Activated naive CD8-positive, alpha-beta T cell treated with anti-CD3 and anti-CD28 coated beads, Interleukin-2, amount 50 U/mL, for 24 hours (primary cell): ENCODE measurements around the gene NR4A3.
"Not testable (repeated sequence)": the region's sequence is repeated elsewhere in the genome, so short reads cannot be mapped to it uniquely, and the experiment has no call there.

ENCODE experiments used
- ATAC-seq: fragments of 150-1000 bp; cut with Tn5 transposase; one replicate; pipeline ENCODE4 v1.10.0; 2021
- DNase-seq: peaks from one replicate; pipeline ENCODE4 v3.0.0; 2021
- H3K27ac Mint-ChIP-seq: one replicate; pipeline ENCODE4 v1.8.0; 2021; ENCODE audit warnings: mild to moderate bottlenecking, mixed read lengths
- H3K27me3 Mint-ChIP-seq: one replicate; pipeline ENCODE4 v1.8.0; 2021; ENCODE audit warnings: mixed read lengths
- H3K36me3 Mint-ChIP-seq: one replicate; pipeline ENCODE4 v1.8.0; 2021; ENCODE audit warnings: low read depth, mixed read lengths
- H3K4me1 Mint-ChIP-seq: one replicate; pipeline ENCODE4 v1.8.0; 2021; ENCODE audit warnings: mixed read lengths
- H3K4me3 Mint-ChIP-seq: one replicate; pipeline ENCODE4 v1.8.0; 2021; ENCODE audit warnings: mild to moderate bottlenecking, moderate library complexity, mixed read lengths
- H3K9me3 Mint-ChIP-seq: one replicate; pipeline ENCODE4 v1.8.0; 2021; ENCODE audit warnings: mixed read lengths

Gene NR4A3

DNA sequence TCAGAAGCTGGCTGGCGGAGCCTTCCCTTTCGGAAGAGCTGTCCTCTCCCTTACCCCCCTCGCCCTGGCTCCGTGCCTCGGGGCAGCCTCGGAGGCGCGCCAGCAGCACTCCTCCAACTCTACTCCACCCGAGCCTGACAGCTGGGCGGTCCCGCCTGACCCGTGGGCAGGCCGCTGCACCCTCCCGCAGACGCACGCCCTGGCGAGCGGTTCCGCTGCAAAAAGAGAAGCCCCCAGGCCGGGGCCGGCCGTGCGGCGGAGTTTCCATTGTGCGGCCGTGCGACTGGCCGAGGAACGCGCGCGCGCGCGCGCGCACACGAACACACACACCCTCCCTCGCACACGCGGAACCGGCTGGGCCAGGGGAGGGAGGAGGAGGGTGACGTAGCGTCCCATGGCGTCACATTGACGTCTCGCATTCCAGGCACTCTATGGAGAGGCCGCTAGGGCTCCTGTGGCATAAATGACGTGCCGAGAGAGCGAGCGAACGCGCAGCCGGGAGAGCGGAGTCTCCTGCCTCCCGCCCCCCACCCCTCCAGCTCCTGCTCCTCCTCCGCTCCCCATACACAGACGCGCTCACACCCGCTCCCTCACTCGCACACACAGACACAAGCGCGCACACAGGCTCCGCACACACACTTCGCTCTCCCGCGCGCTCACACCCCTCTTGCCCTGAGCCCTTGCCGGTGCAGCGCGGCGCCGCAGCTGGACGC lies at the start of gene NR4A3:
Gene NR4A3 (plus strand): TSS at position 490 of the 713 bp plus-strand sequence. CDS start 6,158 bp downstream, outside the sequence.
- H3K36me3 Mint-ChIP-seq, result peaks cover 39% of the 10 kb centered on the region
- peak; percentile 93 for DNase-seq
- H3K4me1 Mint-ChIP-seq, result peaks cover 61% of the 10 kb centered on the region
- peaks cover 2% of the 10 kb centered on the region for H3K27me3 Mint-ChIP-seq
- ATAC-seq, result peak; percentile 31
- no peaks in the 10 kb centered on the region for H3K9me3 Mint-ChIP-seq
- H3K27ac Mint-ChIP-seq, result peak within 1 kb of the TSS; percentile 99
- H3K4me3 Mint-ChIP-seq, result peak within 1 kb of the TSS; percentile 100

DNA sequence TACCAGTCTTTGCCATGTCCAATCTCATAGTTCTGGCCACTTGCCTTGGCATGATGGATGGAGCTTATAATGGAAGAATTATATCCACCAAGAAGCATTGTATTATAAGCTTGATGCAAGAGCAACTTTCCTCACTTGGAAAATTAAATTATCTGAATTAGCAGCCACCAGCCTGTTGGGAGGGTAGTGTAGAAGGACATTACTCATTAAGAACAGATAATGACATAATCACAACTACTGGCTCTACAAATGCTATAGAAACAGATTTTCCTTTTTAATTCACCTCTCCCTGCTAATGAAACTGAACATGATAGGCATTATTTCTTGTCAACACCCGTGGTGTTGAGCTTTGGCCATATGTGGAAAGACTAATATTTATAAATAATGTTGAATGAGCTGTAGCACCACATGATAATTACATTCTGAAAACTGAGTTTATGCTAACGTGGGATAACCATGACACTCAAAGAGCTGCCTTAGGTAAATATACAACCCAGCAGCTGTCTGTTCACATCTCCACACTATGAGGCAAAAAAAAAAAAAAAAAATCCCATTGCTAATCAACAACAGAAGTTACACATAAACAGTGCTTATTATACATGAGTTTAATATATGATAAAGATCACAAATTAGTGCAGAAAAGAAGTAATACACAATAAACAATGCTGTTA lies 48.1 kb upstream of the NR4A3 start:
- Mint-ChIP-seq H3K36me3 (no peaks in the 10 kb centered on the region), H3K9me3 (no peaks in the 10 kb centered on the region), H3K27ac (no peak overlapping the region), H3K4me3 (no peak overlapping the region), H3K4me1 (peaks cover 10% of the 10 kb centered on the region), H3K27me3 (peaks cover 10% of the 10 kb centered on the region)
- DNase-seq (no peak), ATAC-seq (no peak)

DNA sequence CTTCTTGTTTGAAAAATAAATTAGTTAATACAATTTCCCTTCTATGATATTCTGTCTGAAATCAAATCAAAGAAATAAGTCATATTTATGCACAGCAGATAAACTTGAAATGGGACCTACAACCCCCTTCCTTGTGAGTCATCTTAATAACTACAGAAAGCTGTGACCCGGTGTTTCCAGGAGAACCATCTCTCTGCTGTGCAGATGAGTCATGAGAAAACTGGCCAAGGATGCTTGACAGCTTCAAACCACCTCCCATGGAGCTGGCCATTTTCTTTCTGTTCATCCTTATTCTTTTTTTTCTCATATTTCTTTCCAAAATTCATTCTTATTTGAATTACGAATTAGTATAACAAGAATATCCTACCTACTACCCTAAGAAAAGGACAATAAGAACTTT lies 43.4 kb upstream of the NR4A3 start:
- Mint-ChIP-seq H3K4me1 (peaks cover 28% of the 10 kb centered on the region), H3K4me3 (peak overlapping the region; percentile 19), H3K27ac (peak overlapping the region; percentile 83), H3K27me3 (peaks cover 5% of the 10 kb centered on the region), H3K36me3 (no peaks in the 10 kb centered on the region), H3K9me3 (no peaks in the 10 kb centered on the region)
- DNase-seq, result peak; percentile 42
- ATAC-seq, result peak; percentile 92

DNA sequence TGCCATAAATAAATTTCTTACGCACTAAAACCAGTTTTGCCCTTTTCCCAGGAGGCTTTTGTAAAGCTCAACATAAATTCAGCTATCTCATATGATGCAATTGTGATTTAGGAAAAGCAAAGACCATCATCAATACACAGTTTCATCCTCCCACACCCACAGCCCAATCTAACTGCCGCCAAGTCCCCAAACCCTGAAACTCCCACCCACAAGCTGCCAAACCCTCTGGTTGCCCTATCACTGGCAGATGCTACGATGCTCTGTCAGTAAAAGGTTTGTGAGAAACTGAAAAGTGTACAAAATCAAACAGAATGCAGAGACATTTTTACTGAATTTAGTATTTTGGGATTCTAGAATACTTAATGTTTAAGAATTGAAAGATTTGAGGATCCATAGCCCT lies 42.8 kb upstream of the NR4A3 start:
- peak overlapping the region; percentile 83 for H3K27ac Mint-ChIP-seq
- peak overlapping the region; percentile 19 for H3K4me3 Mint-ChIP-seq
- peaks cover 5% of the 10 kb centered on the region for H3K27me3 Mint-ChIP-seq
- DNase-seq, result peak; percentile 36
- peaks cover 34% of the 10 kb centered on the region for H3K4me1 Mint-ChIP-seq
- H3K36me3 Mint-ChIP-seq, result no peaks in the 10 kb centered on the region
- no peaks in the 10 kb centered on the region for H3K9me3 Mint-ChIP-seq
- peak; percentile 59 for ATAC-seq

DNA sequence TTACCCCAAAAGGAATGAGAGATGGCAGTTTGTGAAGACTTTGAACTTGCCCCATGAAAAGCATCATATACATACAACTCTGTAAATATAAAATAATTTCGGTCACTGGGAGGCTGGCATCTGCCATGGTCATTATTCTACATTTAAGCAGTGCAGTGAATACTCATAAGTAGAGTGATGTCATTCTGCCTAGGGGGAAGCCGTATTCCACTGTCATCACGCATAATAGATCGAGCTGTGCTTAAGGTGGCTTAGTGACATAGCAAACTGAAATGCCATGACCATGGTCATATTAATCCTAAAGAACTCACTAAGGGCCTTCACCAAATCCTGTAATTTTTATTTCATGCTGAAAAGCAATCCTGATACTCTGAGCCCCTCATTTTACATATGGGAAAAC lies 42.4 kb upstream of the NR4A3 start:
- Mint-ChIP-seq H3K27ac (peak overlapping the region; percentile 83), H3K36me3 (no peaks in the 10 kb centered on the region), H3K4me1 (peaks cover 37% of the 10 kb centered on the region), H3K4me3 (no peak overlapping the region), H3K27me3 (peaks cover 5% of the 10 kb centered on the region), H3K9me3 (no peaks in the 10 kb centered on the region)
- ATAC-seq (peak; percentile 73), DNase-seq (no peak)

DNA sequence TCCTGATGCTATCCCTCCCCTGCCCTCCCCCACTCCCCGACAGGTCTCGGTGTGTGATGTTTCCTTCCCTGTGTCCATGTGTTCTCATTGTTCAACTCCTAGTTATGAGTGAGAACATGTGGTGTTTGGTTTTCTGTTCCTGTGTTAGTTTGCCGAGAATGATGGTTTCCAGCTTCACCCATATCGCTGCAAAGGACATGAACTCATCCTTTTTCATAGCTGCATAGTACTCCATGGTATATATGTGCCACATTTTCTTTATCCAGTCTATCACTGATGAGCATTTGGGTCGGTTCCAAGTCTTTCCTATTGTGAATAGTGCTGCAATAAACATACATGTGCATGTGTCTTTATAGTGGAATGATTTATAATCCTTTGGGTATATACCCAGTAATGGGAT lies 39.3 kb upstream of the NR4A3 start:
- not testable (repeated sequence) for ATAC-seq, H3K9me3 Mint-ChIP-seq, H3K27ac Mint-ChIP-seq, H3K36me3 Mint-ChIP-seq, DNase-seq, H3K4me3 Mint-ChIP-seq
- peaks cover 37% of the 10 kb centered on the region for H3K4me1 Mint-ChIP-seq
- peaks cover 22% of the 10 kb centered on the region for H3K27me3 Mint-ChIP-seq

DNA sequence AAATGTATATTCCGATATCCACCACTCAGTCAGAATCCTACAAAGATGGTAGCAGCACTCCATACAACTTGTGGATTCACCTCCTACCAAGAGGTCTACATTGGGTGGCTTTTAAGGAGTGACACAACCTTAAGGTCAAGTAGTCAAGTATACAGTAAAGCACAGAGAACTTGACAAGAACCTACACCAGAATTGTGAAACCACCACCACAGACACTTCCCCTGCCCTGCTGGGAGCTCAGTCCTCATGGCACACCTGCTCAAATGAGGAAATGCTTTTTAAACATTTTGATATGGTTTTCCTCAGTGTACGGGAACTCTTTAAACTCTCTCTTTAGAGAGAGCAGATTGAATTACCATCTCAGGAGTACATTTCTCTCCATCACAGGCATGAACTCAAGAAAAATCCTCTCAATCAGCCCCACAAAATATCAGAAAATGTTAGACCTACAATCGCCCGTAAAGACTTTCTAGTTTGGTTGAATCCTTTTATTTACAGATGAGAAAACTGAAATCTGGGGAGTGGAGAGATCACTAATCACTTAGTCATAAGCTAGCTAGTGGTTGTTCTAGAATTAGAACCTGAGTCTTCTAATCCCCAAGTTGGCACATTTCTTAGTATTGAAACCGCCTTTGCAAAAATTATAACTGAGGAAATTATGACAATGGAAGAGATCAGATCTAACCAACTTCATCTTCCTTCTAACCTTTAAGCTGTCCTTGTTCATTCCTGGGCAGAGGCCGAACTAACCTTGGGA lies 38.5 kb upstream of the NR4A3 start:
- no peak for DNase-seq
- Mint-ChIP-seq H3K36me3 (no peaks in the 10 kb centered on the region), H3K27me3 (peaks cover 26% of the 10 kb centered on the region), H3K4me1 (peaks cover 31% of the 10 kb centered on the region), H3K9me3 (no peaks in the 10 kb centered on the region), H3K4me3 (no peak overlapping the region), H3K27ac (no peak overlapping the region)
- no peak for ATAC-seq

DNA sequence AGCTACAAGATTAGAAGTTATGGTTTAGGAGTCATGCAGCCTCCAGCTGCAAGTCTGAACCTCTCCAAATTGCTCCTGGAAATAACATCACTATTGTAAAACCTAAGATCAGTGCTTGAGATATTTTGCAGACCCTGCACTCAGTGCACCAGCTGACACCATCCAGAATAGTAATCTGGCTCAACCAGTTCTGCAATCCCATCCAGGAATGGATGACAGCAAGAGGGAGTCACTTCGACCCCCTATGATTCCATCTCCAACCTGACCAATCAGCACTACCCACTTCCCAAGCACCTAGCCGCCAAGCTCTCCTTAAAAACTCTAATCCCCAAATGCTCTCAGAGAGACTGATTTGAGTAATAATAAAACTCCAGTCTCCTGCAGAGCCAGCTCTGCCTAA lies 37.9 kb upstream of the NR4A3 start:
- no peaks in the 10 kb centered on the region for H3K9me3 Mint-ChIP-seq
- H3K4me3 Mint-ChIP-seq, result no peak overlapping the region
- no peaks in the 10 kb centered on the region for H3K36me3 Mint-ChIP-seq
- no peak overlapping the region for H3K27ac Mint-ChIP-seq
- ATAC-seq, result no peak
- peaks cover 26% of the 10 kb centered on the region for H3K27me3 Mint-ChIP-seq
- peaks cover 24% of the 10 kb centered on the region for H3K4me1 Mint-ChIP-seq
- DNase-seq, result no peak

DNA sequence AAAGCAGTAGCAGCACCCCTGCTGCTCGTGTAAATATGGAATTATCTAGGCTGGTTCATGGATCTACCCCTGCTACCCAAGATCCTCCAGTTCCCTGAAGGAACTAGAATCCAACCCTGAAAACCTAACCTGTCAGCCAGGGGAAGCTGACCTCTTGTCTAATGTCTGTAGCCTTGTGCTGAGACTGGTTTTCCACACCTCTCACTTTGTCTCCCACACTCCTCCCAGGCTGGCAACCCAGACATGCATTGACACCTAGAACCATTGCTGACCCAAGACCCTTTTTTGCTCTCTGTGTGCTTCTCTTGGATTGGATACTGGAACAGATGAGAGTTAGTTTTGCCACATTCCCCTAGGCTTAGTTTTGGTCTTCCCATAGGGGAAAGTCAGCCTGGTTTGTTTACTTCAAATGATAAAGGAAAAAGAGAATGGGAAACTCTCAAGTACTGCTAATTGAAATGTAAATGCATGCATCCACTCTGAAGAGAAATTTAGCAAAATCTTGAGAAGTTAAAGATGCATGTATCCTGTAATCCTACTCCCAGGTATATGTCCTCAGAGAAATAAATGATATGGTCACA lies 36.6 kb upstream of the NR4A3 start:
- Mint-ChIP-seq H3K27me3 (peaks cover 26% of the 10 kb centered on the region), H3K4me1 (peaks cover 13% of the 10 kb centered on the region), H3K27ac (no peak overlapping the region), H3K36me3 (no peaks in the 10 kb centered on the region), H3K4me3 (no peak overlapping the region), H3K9me3 (no peaks in the 10 kb centered on the region)
- DNase-seq (no peak), ATAC-seq (no peak)

DNA sequence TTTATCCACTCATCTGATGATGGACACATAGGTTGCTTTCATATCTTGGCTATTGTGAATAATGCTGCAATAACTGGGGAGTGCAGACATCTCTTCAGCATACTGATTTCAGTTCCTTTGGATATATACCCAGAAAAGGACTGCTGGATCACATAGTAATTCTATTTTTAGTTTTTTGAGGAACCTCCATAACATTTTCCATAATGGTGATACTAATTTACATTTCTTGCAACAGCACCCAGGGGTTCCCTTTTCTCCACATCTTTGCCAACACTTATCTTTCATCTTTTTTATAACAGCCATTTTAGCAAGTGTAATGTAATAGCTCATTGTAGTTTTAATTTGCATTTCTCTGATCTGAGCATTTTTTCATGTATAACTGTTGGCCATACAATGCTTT lies 34.1 kb upstream of the NR4A3 start:
- ATAC-seq (no peak), DNase-seq (no peak)
- Mint-ChIP-seq H3K4me1 (peaks cover 13% of the 10 kb centered on the region), H3K27ac (no peak overlapping the region), H3K27me3 (peaks cover 24% of the 10 kb centered on the region), H3K9me3 (no peaks in the 10 kb centered on the region), H3K4me3 (no peak overlapping the region), H3K36me3 (no peaks in the 10 kb centered on the region)

DNA sequence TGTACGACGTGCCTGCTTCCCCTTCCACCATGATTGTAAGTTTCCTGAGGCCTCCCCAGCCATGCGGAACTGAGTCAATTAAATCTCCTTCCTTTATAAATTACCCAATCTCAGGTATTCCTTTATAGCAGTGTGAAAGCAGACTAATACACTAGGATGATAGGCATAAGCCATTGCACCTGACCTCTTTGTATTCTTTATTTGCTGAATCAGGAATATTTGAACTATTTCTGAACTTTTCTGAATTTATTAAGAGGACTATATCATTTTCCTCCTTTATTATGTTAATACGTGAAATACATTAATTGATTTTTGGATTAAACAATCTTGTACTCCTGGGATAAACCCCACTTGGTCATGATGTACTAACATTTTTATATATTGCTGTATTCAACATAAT lies 28.2 kb upstream of the NR4A3 start:
- Mint-ChIP-seq H3K36me3 (no peaks in the 10 kb centered on the region), H3K27ac (no peak overlapping the region), H3K9me3 (no peaks in the 10 kb centered on the region), H3K4me3 (no peak overlapping the region), H3K4me1 (no peaks in the 10 kb centered on the region), H3K27me3 (peaks cover 11% of the 10 kb centered on the region)
- DNase-seq (no peak), ATAC-seq (no peak)

DNA sequence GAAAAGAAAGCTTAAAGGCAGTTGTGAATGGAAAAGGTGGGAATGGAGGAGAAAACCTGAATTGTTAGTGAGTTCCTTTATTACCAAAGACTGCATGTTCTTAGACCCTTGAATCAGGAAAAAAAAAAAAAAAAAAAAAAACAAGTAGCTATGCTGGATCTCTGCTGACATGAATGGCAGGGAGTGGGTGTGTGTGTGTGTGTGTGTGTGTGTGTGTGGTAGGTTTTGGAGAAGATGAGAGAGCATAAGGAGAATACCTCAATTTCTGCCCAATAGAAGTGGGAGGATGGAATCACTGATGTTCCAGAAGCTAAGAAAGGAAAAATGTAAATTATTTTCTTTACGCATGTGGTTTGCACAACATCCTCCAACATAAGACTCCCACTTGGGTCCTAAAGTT lies 25.5 kb upstream of the NR4A3 start:
- no peaks in the 10 kb centered on the region for H3K36me3 Mint-ChIP-seq
- no peak overlapping the region for H3K27ac Mint-ChIP-seq
- DNase-seq (no peak), ATAC-seq (no peak)
- no peaks in the 10 kb centered on the region for H3K4me1 Mint-ChIP-seq
- H3K9me3 Mint-ChIP-seq, result no peaks in the 10 kb centered on the region
- H3K4me3 Mint-ChIP-seq, result no peak overlapping the region
- peaks cover 11% of the 10 kb centered on the region for H3K27me3 Mint-ChIP-seq

DNA sequence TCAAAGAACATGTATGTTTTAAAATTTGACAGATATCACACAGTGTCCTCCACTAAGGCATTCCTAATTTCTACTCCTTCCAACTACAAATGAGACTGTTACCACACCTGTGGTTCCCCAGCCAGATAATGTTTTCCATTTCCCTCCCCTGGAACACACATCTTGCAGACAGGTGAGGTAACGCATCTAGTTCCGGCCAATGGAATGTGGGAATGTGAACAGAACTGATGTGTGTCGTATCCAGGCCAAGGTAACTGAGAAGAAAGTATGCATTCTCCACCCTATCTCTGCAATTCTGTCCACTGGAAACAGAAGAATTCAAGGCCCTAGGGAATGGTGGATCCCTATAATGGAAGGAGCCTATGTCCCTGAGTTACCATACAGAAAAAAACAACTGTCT lies 19.9 kb upstream of the NR4A3 start:
- H3K4me3 Mint-ChIP-seq, result no peak overlapping the region
- H3K27ac Mint-ChIP-seq, result no peak overlapping the region
- no peak for ATAC-seq
- H3K4me1 Mint-ChIP-seq, result peaks cover under 1% of the 10 kb centered on the region
- no peaks in the 10 kb centered on the region for H3K9me3 Mint-ChIP-seq
- H3K36me3 Mint-ChIP-seq, result no peaks in the 10 kb centered on the region
- no peaks in the 10 kb centered on the region for H3K27me3 Mint-ChIP-seq
- DNase-seq, result no peak

DNA sequence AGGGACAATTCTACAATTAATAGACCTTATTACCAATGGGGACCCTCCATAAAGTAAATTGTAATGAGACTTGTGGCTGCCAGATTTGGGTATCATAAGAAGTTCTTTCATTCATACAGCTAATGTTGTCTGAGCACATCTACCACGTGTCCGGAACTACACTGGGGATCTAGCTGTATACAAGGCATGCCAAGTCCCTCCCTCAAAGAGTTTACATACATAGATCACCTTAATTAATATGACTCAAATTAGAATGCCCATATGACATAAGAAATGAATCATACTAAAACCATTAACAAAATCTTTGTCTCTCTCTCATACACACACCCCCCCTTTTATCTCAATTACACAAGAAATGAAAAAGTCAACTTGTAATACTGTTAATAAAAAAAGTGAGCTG lies 18.0 kb upstream of the NR4A3 start:
- peaks cover 3% of the 10 kb centered on the region for H3K36me3 Mint-ChIP-seq
- DNase-seq, result no peak
- H3K4me3 Mint-ChIP-seq, result no peak overlapping the region
- peaks cover 19% of the 10 kb centered on the region for H3K4me1 Mint-ChIP-seq
- no peak overlapping the region for H3K27ac Mint-ChIP-seq
- H3K9me3 Mint-ChIP-seq, result no peaks in the 10 kb centered on the region
- H3K27me3 Mint-ChIP-seq, result no peaks in the 10 kb centered on the region
- ATAC-seq, result no peak
